Activated CD4-positive, alpha-beta memory T cell treated with anti-CD3 and anti-CD28 coated beads for 36 hours (primary cell): ENCODE results near the gene MRPS18A. TPM values are rescaled to one million over a fixed set of nuclear protein-coding genes. Genes with fewer than 3 reads are reported as not detected.
"Not testable (repeated sequence)": the region's sequence is repeated elsewhere in the genome, so short reads cannot be mapped to it uniquely, and the experiment has no call there.

Source experiments
- CTCF ChIA-PET: fragments of 350-600 bp; sonication (Branson Sonifier 250); formaldehyde crosslinking; loops from one replicate; lab custom pipeline; 2021; ENCODE audit warnings: antibody characterized with exemption, inconsistent platforms; lab: Charles Lee
- POLR2A ChIA-PET: fragments of 350-600 bp; sonication (Branson Sonifier 250); formaldehyde crosslinking; loops from one replicate; lab custom pipeline; 2021; ENCODE audit warnings: antibody characterized with exemption; lab: Charles Lee
- DNase-seq: peaks from one replicate; pipeline ENCODE4 v3.0.0-alpha.2; 2020
- H3K27ac Mint-ChIP-seq: one replicate; pipeline ENCODE4 v1.8.0; 2021; ENCODE audit warnings: mixed read lengths
- H3K27me3 Mint-ChIP-seq: one replicate; pipeline ENCODE4 v1.8.0; 2021; ENCODE audit warnings: mixed read lengths
- H3K36me3 Mint-ChIP-seq: one replicate; pipeline ENCODE4 v1.8.0; 2021; ENCODE audit warnings: mixed read lengths
- H3K4me1 Mint-ChIP-seq: one replicate; pipeline ENCODE4 v1.8.0; 2021; ENCODE audit warnings: low read depth, mixed read lengths
- H3K4me3 Mint-ChIP-seq: one replicate; pipeline ENCODE4 v1.8.0; 2021; ENCODE audit warnings: mild to moderate bottlenecking, mixed read lengths
- H3K9me3 Mint-ChIP-seq: one replicate; pipeline ENCODE4 v1.8.0; 2021; ENCODE audit warnings: mixed read lengths
- intact Hi-C: fragments of 100-400 bp; cut with micrococcal nuclease; formaldehyde crosslinking; loops from one replicate; pipeline ENCODE4 v1.15.1; 2023
- total RNA-seq, 2 experiments: library from RNA; stranded (reverse); gene quantifications; one replicate each; pipeline ENCODE4 v1.2.3, GENCODE V29; 2021

The MRPS18A gene
- total RNA-seq, 2 experiments from 2014 or later, result 46.9 to 50.5 TPM

DNA sequence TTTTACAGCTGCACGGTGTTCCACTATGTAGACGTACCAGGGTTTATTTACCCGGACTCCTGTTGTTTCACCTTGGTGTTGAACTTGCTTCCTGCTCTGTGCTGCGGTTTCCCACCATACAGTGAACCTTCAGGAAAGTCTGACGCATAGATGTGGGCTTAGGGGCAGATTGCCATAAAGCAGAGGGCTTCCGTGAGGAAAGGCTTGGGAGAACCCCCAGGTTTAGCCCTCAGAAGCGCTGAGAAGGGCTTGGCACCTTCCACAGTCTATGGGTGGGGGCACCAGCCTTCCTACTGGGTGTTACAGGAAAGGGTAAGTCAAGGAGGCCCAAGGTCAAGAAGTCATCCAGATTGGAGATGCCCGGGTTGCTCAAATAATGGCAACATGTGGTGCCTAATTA is 19.2 kb upstream of the MRPS18A start:
- ChIA-PET POLR2A (no interaction called here), CTCF (no interaction called here)
- Mint-ChIP-seq H3K27ac (no peak overlapping the region), H3K9me3 (no peaks in the 10 kb centered on the region), H3K36me3 (no peaks in the 10 kb centered on the region), H3K27me3 (peaks cover 36% of the 10 kb centered on the region), H3K4me1 (peaks cover 19% of the 10 kb centered on the region), H3K4me3 (no peak overlapping the region)
- intact Hi-C loops, result loop anchor here (5.0 kb wide), 1 partner anchor 39 kb away; no protein-coding TSS in a partner anchor
- peak; percentile 25 for DNase-seq

DNA sequence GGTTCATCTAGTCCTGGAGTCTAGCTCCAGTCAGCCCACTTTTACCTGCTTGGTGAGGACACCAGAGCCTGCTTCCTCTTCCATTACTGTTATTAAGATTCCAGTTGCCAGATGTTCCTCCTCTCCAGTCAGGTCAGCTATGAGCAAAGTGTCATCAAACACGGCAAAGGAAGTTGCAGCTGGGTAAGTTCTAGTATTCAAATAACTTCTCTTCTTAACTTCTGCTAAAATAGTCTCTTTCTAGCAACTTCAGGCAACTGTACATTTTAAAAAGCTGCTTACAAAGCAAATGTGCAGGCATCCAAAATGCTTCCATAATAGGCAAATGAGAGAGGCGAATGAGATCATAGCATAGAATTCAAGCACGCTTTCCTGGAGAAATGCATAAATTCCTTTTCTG is 18.4 kb upstream of the MRPS18A start:
- H3K4me1 Mint-ChIP-seq, result peaks cover 19% of the 10 kb centered on the region
- POLR2A ChIA-PET, result interaction anchor here (1.2 kb wide), 1 partner anchor 38 kb away, joined by 3 read pairs; no protein-coding TSS in a partner anchor
- H3K27me3 Mint-ChIP-seq, result peaks cover 30% of the 10 kb centered on the region
- CTCF ChIA-PET, result no interaction called here
- intact Hi-C loops, result loop anchor here (5.0 kb wide), 1 partner anchor 39 kb away; no protein-coding TSS in a partner anchor
- H3K9me3 Mint-ChIP-seq, result no peaks in the 10 kb centered on the region
- no peaks in the 10 kb centered on the region for H3K36me3 Mint-ChIP-seq
- no peak overlapping the region for H3K4me3 Mint-ChIP-seq
- no peak overlapping the region for H3K27ac Mint-ChIP-seq
- DNase-seq, result no peak

DNA sequence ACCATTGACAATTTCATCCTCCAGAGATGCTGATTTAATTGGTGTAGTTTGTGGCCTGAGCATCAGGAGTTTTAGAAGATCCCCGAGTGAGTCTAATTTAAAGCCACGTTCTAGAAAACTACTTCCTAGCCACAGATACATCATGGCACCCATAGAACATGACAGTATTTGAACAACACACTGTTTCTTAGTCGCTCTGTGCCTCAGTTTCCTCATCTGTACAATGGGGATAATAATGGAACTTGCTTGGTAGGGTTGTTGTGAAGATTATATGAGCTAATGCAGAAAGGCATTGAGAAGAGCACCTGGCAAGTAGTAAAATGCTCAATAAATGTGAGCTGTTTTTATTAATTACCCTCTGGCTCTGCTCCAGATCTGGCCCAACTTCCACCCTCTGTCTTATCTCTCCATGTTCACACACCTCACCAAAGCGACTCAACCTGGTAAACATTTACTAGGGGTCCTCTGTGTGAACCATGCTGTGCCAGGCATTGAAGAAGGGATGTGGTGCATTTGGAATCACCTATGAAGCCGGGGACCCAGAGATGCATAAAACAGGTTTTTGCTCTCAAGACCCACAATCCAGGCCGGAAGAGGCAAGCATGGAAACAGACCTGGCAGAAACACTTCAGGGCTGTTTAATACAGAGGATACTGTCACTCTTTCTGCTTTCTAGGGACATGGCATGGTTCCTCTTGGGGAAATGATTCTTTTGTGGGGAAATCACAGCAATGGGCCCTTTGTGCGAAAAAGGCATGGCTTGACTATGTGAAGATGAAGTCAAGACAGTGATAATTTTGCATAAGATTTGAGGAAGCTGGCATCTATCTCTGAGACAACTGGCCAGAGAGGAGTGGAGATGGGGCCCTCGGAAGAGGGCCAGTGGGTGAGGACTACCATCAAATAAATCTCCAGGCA is 16.2 kb upstream of the MRPS18A start:
- intact Hi-C loops, result no loop called here
- Mint-ChIP-seq H3K4me1 (peaks cover 6% of the 10 kb centered on the region), H3K9me3 (no peaks in the 10 kb centered on the region), H3K4me3 (no peak overlapping the region), H3K27me3 (peaks cover 30% of the 10 kb centered on the region), H3K36me3 (no peaks in the 10 kb centered on the region), H3K27ac (no peak overlapping the region)
- CTCF ChIA-PET, result no interaction called here
- DNase-seq, result no peak
- POLR2A ChIA-PET, result no interaction called here

DNA sequence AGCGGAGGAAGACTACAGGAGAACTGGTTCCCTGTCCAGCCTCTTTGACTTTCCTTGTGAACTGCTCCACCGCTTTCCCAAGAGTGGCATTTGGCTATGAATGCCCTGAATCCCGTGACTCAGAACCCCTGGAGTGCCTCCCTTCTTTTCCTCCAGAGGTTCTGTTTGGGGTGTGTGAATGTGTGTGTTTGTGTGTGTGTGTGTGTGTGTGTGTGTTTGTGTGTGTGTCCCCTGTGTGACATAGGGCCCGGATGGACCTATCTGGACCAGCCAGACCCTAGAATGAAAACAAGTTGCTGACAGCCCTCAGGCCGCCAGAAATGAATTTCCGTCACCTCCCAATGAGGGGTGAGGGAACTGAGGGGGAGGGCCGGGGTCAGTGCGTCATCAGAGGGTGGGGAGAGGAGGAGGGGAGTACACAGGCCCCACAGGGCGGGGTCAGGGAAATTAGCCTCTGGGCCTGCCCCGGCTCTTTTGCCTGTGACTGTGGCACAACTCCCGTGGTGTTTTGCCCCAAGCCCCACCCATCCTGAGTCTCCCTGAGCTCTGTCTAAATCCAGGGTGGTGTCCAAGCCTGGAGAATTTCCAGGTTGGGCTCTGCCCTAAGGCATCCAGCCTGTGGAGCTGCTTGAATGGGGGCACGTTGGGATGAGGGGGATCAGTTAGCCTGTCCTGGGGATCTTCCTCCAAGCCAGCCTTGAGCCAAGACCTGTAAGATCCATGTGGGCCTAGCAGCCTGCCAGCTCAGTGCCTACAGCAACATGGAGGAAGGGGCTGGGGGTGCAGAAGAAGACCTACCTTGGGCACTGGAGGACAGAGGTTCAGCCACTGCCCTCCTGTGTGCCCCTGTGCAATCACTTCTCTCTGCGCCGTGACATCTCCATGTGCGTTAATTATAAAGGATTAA is 15.2 kb upstream of the MRPS18A start:
- Mint-ChIP-seq H3K4me1 (peaks cover 6% of the 10 kb centered on the region), H3K4me3 (no peak overlapping the region), H3K27me3 (peaks cover 33% of the 10 kb centered on the region), H3K36me3 (no peaks in the 10 kb centered on the region), H3K27ac (no peak overlapping the region), H3K9me3 (no peaks in the 10 kb centered on the region)
- ChIA-PET CTCF (no interaction called here), POLR2A (no interaction called here)
- intact Hi-C loops, result no loop called here
- peak; percentile 58 for DNase-seq

DNA sequence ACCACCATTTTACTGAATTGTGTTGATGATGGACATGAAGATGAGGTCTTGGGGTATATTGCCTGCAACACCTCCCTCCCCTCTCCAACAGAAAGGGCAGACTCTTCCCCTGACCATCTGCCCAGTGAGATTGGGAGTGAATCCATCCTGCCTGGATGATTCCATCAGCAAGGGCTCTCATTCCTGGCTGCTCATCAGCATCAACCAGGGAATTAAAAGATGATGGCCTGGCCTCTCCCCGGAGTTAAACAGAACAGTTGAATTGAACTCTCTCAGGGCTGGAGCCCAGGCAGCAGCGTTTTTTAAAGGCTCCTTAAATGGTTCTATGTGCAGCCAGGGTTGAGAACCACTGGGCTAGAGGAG is 14.6 kb upstream of the MRPS18A start:
- no peaks in the 10 kb centered on the region for H3K36me3 Mint-ChIP-seq
- H3K27me3 Mint-ChIP-seq, result peaks cover 33% of the 10 kb centered on the region
- H3K27ac Mint-ChIP-seq, result no peak overlapping the region
- DNase-seq, result no peak
- H3K4me1 Mint-ChIP-seq, result peaks cover 6% of the 10 kb centered on the region
- intact Hi-C loops, result no loop called here
- H3K9me3 Mint-ChIP-seq, result no peaks in the 10 kb centered on the region
- no peak overlapping the region for H3K4me3 Mint-ChIP-seq
- ChIA-PET POLR2A (no interaction called here), CTCF (no interaction called here)

DNA sequence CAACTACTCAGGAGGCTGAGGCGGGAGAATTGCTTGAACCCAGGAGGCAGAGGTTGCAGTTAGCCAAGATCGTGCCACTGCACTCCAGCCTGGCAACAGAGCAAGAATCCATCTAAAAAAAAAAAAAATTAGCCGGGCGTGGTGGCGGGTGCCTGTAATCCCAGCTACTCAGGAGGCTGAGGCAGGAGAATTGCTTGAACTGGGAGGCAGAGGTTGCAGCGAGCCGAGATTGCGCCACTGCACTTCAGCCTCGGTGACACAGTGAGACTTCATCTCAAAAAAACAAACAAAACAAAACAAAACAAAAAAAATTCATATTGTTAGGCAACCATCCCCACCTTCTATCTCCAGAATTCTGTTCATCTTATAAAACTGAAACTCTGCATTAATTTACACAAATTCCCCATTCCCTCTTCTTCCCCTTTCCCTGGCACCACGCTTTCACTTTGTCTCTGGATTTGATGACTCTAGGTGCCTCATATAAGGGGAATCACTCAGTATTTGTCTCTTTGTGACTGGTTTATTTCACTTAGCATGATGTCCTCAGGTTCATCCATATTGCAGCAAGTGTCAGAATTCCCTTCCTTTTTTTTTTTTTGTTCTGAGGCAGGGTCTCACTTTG is 13.5 kb upstream of the MRPS18A start:
- peaks cover 25% of the 10 kb centered on the region for H3K27me3 Mint-ChIP-seq
- H3K9me3 Mint-ChIP-seq, POLR2A ChIA-PET, H3K4me3 Mint-ChIP-seq, H3K4me1 Mint-ChIP-seq, DNase-seq, H3K27ac Mint-ChIP-seq, H3K36me3 Mint-ChIP-seq, intact Hi-C loops: not testable (repeated sequence)
- CTCF ChIA-PET, result interaction anchor here (0.6 kb wide), 1 partner anchor 64 kb away, joined by 3 read pairs; no protein-coding TSS in a partner anchor

DNA sequence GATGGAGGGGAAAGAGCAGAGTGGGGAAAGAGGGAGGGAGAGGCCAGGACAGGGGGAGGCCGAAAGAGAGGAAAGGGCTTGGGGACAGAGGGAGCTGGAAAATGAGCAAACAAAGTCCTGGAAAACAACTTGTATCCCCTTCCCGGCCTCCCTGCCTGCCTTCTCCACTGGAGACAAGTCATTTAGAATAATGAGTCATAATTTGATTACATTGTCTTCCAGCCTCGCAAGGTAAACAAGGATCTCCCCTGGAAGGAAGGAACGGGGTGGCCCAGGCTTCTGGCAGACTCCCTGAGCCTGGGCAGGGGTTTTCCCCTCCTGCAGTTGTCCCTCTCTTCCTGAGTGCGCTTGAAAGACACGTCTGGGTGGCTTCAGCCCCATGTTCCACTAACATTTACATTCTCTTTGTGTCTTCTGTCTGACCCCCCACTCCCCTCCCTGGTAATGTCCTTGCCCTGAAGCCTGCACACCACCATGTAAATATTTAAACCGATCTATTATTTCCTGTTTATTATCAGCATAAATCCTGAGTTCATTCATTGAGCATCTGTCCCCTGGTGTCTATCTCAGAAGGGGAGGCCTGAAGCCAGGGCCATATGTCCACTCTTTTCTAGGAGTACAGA is 12.1 kb upstream of the MRPS18A start:
- Mint-ChIP-seq H3K27ac (no peak overlapping the region), H3K9me3 (no peaks in the 10 kb centered on the region), H3K36me3 (no peaks in the 10 kb centered on the region), H3K4me3 (no peak overlapping the region), H3K4me1 (no peaks in the 10 kb centered on the region), H3K27me3 (peaks cover 22% of the 10 kb centered on the region)
- ChIA-PET CTCF (no interaction called here), POLR2A (no interaction called here)
- intact Hi-C loops, result no loop called here
- DNase-seq, result no peak

DNA sequence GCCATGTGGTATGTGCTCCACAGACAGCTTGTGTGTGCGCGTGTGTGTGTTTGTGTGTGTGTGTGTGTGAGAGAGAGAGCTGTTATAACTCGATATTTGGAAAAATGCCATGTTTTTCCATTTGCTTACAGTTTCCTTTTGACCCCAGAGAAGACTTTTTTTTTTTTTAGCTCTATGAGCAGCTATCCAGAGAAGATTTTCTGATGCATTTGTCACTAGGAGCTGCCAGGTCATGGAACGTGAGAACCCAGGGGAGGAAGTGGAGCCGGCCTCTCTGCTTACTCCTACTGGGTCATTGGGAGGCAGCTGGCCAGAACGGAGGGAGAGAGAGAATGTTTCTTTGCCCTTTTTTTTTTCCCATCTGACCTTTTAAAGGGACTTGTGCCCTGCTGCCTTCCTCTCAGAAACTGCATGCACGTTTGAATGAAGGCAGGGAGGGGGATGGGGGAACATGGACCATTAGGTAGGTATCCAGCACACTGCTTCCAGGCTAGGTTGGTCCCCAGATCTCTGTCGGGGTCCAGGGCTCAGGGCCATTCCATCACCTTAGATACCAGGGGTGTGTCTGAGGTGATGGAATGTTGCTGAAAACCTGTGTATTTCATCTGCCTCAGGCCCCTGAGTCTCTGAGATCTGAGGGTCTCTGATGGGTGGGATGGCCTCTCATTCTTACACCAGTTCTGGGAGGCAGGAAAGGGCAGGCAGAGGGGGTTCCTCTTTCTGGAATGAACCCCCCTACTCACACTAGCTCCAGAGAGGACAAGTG is 11.2 kb upstream of the MRPS18A start:
- no peak for DNase-seq
- Mint-ChIP-seq H3K36me3 (no peaks in the 10 kb centered on the region), H3K27me3 (peaks cover 21% of the 10 kb centered on the region), H3K27ac (no peak overlapping the region), H3K4me3 (no peak overlapping the region), H3K9me3 (no peaks in the 10 kb centered on the region), H3K4me1 (no peaks in the 10 kb centered on the region)
- POLR2A ChIA-PET, result no interaction called here
- intact Hi-C loops, result no loop called here
- CTCF ChIA-PET, result interaction anchor here (0.7 kb wide), 1 partner anchor 421 kb away, joined by 4 read pairs; no protein-coding TSS in a partner anchor

DNA sequence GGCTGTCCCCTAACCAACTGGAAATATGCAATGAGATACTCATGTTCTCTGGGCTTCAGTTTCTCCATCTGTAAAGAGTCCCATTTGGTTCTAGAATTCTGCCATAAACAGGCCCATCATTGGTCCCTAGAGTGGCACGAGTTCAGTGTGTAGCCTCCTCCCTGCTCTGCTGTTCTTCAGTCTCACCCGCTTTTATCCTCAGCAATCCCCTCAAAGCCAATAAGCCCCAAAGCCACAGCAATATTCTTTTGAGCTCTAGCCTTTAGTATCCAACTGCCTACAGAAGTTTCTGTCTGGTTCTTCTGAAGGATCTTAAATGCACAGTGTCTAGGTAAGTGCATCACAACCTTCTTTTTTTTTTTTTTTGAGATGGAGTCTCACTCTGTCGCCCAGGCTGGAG is 9.8 kb upstream of the MRPS18A start:
- H3K4me3 Mint-ChIP-seq, result no peak overlapping the region
- no peaks in the 10 kb centered on the region for H3K4me1 Mint-ChIP-seq
- peaks cover 16% of the 10 kb centered on the region for H3K27me3 Mint-ChIP-seq
- H3K9me3 Mint-ChIP-seq, result no peaks in the 10 kb centered on the region
- no peak for DNase-seq
- H3K27ac Mint-ChIP-seq, result no peak overlapping the region
- POLR2A ChIA-PET, result no interaction called here
- CTCF ChIA-PET, result no interaction called here
- intact Hi-C loops, result no loop called here
- H3K36me3 Mint-ChIP-seq, result no peaks in the 10 kb centered on the region

DNA sequence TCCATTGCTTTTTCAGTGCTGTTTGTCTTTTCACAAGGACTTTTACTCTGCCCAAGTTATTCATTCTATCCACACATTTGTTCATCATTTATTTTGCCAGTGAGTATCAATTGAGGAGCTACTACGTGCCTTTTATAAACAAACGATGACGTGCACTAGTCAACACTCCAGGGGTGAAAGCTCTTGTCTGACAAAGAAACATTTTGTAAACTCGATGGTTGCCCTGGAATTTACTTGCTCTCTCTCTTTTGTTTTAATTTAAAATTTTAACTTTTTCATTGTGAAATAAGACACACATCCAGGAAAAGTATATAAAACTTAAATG is 8.3 kb upstream of the MRPS18A start:
- intact Hi-C loops, result no loop called here
- ChIA-PET POLR2A (no interaction called here), CTCF (interaction anchor here (0.6 kb wide), 1 partner anchor 14 kb away, joined by 3 read pairs; no protein-coding TSS in a partner anchor)
- no peaks in the 10 kb centered on the region for H3K9me3 Mint-ChIP-seq
- H3K4me1 Mint-ChIP-seq, result no peaks in the 10 kb centered on the region
- H3K27ac Mint-ChIP-seq, result no peak overlapping the region
- peaks cover 11% of the 10 kb centered on the region for H3K27me3 Mint-ChIP-seq
- no peak overlapping the region for H3K4me3 Mint-ChIP-seq
- H3K36me3 Mint-ChIP-seq, result no peaks in the 10 kb centered on the region
- DNase-seq, result no peak
